Activated naive CD8-positive, alpha-beta T cell (primary cell): ENCODE data around the gene ASCC3.

Experiments used
- H3K27ac Mint-ChIP-seq: one replicate; pipeline ENCODE4 v1.8.0; 2021; ENCODE audit warnings: mixed read lengths
- H3K27me3 Mint-ChIP-seq: one replicate; pipeline ENCODE4 v1.8.0; 2021; ENCODE audit warnings: mixed read lengths
- H3K36me3 Mint-ChIP-seq: one replicate; pipeline ENCODE4 v1.8.0; 2021; ENCODE audit warnings: mixed read lengths
- H3K4me1 Mint-ChIP-seq: one replicate; pipeline ENCODE4 v1.8.0; 2021; ENCODE audit warnings: low read depth, mixed read lengths
- H3K4me3 Mint-ChIP-seq: one replicate; pipeline ENCODE4 v1.8.0; 2021; ENCODE audit warnings: mild to moderate bottlenecking, mixed read lengths
- H3K9me3 Mint-ChIP-seq: one replicate; pipeline ENCODE4 v1.8.0; 2021; ENCODE audit warnings: low read depth, mixed read lengths

ASCC3 gene

DNA sequence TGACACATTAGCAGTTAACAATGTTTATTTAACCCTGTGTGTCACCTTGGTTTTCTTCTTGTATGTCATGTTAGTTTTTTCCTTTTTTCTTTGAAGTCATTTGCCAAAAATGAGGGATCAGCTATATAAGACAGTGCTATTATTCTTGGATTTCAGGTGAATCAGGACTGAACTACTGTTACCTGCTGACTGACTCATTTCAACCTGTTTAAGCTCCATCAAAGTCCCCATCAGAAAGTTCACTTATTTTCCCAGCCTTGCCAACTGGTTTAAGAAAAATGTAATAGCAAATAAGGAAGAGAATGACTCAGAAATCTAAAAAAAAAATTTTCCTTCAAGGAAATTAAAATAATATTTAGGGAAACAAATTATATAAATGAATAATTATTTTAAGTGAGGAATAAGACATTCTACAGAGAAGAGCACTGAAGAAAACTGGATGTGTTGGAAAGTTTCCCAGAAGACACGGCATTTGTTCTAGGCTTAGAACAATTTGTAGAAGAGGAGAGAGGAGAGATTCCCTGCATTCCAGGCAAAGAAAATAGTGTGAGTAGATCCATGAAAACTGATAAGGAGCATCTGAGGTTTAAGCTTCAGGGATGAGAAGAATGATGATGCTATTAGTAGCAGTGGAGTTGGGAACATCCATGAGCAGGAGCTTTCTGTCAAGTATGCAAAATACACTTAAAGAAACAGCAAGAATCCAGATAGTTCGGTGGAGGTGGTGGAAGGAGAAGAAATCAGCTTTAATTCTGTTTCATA, 331.5 kb downstream of the ASCC3 start:
- H3K4me1 Mint-ChIP-seq, result no peaks in the 10 kb centered on the region
- H3K27ac Mint-ChIP-seq, result no peak overlapping the region
- no peaks in the 10 kb centered on the region for H3K27me3 Mint-ChIP-seq
- peaks cover 31% of the 10 kb centered on the region for H3K36me3 Mint-ChIP-seq
- no peak overlapping the region for H3K4me3 Mint-ChIP-seq
- H3K9me3 Mint-ChIP-seq, result peaks cover 4% of the 10 kb centered on the region

DNA sequence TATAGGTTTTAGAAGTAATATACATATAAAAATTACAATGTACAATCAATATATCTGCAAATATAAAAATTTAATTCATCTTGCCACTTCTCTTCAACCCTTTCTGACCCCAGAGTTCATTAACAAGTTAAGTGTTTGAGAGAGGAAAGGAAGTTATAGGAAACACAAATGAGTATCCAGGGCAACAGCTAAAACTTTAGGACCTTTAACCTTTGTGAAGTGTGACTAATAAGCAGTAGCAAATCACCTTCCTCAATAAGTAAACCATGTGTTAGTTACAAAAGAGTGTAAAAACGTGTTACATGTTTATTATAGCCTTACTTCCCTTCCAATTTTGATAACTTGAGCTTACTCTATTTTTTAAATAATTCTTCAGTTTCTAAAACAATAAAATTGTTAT, 343.0 kb downstream of the ASCC3 start:
- Mint-ChIP-seq H3K4me3 (no peak overlapping the region), H3K27ac (no peak overlapping the region), H3K27me3 (no peaks in the 10 kb centered on the region), H3K9me3 (no peaks in the 10 kb centered on the region), H3K4me1 (no peaks in the 10 kb centered on the region), H3K36me3 (peaks cover 49% of the 10 kb centered on the region)

DNA sequence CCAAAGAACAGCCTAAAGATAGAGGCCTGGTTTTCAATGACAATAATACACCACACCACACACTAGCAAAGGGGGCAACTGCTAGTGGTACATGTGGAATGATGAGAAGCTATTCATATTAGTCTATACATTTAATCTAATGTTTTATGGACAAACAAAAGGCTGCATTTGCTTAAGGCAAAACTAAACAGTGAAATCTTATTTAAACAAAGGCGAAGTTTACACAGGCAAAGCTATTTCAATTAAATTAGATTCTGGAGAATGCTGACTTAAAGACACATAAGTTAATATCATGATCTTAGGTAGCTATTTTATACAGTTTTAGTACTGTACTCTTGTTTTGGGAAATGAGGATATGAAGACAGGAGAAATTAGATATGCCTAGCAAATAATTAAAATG, 362.5 kb downstream of the ASCC3 start:
- no peaks in the 10 kb centered on the region for H3K9me3 Mint-ChIP-seq
- no peak overlapping the region for H3K27ac Mint-ChIP-seq
- H3K27me3 Mint-ChIP-seq, result no peaks in the 10 kb centered on the region
- H3K4me1 Mint-ChIP-seq, result no peaks in the 10 kb centered on the region
- H3K4me3 Mint-ChIP-seq, result no peak overlapping the region
- H3K36me3 Mint-ChIP-seq, result peaks cover 16% of the 10 kb centered on the region

DNA sequence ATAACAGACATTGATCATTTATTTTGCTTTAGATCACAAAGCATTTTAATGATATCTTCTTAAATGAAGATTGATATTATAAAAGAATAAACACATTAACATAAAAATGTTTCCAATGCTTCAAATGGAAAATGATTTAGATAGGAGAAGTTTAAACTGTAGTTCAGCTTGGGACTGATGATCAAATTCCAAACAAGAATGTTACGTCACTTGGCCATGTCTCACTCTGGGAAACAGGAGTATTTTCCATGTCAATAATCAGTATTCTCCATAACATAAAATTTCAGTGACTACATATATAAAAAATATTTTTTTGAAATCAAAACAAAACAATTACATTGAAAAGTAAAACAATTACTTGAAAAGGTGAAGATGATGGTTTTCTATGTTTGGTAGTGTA, 363.5 kb downstream of the ASCC3 start:
- H3K27me3 Mint-ChIP-seq, result no peaks in the 10 kb centered on the region
- H3K27ac Mint-ChIP-seq, result no peak overlapping the region
- no peaks in the 10 kb centered on the region for H3K9me3 Mint-ChIP-seq
- no peak overlapping the region for H3K4me3 Mint-ChIP-seq
- H3K36me3 Mint-ChIP-seq, result peaks cover 17% of the 10 kb centered on the region
- no peaks in the 10 kb centered on the region for H3K4me1 Mint-ChIP-seq

DNA sequence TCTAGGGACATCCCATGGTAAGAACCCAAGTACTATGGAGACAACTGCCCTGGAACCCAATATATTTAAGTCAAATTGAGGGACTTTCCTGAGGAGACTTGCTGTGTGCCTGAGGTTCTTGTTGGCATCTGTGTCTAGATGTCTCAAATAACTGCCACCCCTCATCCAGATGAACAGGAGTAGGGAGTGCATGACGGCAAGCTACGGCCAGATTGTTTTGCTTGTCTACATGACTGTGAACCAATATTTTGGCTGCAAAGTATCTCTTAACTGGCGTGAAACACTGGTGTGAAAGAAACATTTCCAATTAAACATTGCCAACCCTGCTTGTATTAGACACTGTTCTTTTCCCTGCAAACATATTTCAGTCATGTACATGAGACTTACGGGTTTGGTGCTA, 364.0 kb downstream of the ASCC3 start:
- Mint-ChIP-seq H3K4me3 (no peak overlapping the region), H3K9me3 (no peaks in the 10 kb centered on the region), H3K27ac (no peak overlapping the region), H3K4me1 (no peaks in the 10 kb centered on the region), H3K27me3 (no peaks in the 10 kb centered on the region), H3K36me3 (peaks cover 18% of the 10 kb centered on the region)

DNA sequence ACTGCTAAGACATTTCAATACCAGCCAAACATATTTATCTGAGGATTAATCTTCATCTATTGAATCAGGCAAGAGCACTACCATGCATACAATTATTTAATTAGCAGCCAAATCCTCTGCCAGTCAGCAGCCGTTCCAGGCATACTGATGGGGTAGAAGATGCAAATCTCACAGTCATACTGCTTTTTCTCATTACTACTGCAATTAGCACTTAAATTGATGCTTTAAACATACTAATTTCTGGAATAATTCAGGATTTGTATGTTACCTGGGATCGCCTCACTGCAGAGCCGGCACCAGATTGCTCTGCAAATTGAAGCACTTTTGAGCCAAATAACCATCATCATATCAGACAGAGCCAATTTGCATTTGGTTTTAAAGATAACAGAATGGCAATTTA, 366.5 kb downstream of the ASCC3 start:
- H3K27ac Mint-ChIP-seq, result no peak overlapping the region
- H3K9me3 Mint-ChIP-seq, result no peaks in the 10 kb centered on the region
- H3K4me1 Mint-ChIP-seq, result no peaks in the 10 kb centered on the region
- H3K36me3 Mint-ChIP-seq, result peaks cover 28% of the 10 kb centered on the region
- H3K4me3 Mint-ChIP-seq, result no peak overlapping the region
- no peaks in the 10 kb centered on the region for H3K27me3 Mint-ChIP-seq

DNA sequence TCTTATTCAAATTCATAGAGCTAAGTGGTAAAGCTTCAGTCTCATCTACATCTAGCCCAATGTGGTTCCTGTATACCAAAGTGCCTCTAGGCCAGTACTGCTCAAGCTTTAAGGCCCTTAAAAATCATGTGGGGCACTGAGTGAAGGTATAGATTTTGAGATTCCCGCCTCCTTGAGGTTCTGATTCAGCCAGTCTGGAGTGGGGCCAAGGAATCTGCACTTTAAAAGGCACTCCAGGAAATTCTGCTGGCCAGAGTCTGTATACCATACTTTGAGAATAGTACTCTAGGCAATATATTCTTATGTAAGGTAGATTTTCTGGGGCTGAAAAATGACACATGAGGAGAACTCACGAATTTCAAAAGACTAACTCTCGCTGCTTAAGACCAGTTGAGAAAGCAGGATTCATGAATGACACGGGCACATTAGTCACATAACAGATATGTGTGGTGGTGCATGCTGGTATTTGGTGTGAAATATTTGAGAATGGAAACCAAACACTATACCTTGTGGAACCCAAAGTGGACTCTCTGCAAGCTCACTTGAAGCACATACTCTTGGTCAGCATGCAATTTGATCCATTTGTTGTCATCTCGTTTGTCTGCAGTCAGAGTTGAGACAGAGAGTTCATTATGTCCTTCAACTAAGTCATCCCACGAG, 368.8 kb downstream of the ASCC3 start:
- Mint-ChIP-seq H3K4me3 (no peak overlapping the region), H3K4me1 (no peaks in the 10 kb centered on the region), H3K36me3 (peaks cover 31% of the 10 kb centered on the region), H3K27ac (no peak overlapping the region), H3K27me3 (no peaks in the 10 kb centered on the region), H3K9me3 (no peaks in the 10 kb centered on the region)

DNA sequence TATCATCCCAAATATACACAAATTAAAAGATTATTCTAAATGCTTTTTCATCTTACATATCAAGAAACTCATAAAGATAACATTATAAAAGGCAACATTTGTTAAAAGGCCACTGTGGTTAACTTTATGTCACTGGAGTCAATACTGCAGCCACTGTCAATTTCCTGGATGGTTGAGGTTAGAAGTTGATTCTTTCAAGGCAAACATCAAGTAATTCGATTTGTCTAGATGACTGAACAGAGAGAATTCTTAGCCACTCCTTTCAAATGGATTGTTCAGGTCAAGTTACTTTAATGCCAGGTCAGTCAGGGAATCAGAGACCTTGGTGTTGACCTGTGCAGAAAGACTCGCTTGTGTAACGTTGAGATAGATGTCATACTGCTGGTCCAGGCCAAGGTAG, 372.0 kb downstream of the ASCC3 start:
- Mint-ChIP-seq H3K27me3 (no peaks in the 10 kb centered on the region), H3K9me3 (no peaks in the 10 kb centered on the region), H3K36me3 (peaks cover 22% of the 10 kb centered on the region)

DNA sequence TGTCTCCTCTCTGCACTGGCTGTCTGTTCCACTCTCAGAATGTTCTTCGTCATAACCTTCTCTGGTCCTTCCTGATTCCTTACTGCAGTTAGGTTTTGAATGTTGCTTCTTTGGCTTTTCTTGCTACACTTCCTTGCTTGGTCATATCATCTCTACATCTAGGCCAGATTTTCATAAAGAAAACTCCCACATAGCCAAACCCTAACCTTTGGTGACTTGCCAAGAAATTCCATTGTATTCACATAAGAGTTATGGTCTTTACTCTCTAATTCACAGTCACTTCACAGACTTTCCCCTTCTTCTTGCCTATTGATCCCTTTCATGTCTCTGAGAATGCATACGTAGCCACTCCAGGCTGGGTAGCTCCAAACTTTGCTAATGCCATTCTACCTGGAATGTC, 374.5 kb downstream of the ASCC3 start:
- no peak overlapping the region for H3K27ac Mint-ChIP-seq
- H3K4me1 Mint-ChIP-seq, result no peaks in the 10 kb centered on the region
- H3K9me3 Mint-ChIP-seq, result no peaks in the 10 kb centered on the region
- H3K27me3 Mint-ChIP-seq, result no peaks in the 10 kb centered on the region
- H3K36me3 Mint-ChIP-seq, result peaks cover 13% of the 10 kb centered on the region
- H3K4me3 Mint-ChIP-seq, result no peak overlapping the region

More for the DNA sequence above, 372.0 kb downstream of the ASCC3 start:
- Mint-ChIP-seq H3K27ac (no peak overlapping the region), H3K4me3 (no peak overlapping the region), H3K4me1 (no peaks in the 10 kb centered on the region)

DNA sequence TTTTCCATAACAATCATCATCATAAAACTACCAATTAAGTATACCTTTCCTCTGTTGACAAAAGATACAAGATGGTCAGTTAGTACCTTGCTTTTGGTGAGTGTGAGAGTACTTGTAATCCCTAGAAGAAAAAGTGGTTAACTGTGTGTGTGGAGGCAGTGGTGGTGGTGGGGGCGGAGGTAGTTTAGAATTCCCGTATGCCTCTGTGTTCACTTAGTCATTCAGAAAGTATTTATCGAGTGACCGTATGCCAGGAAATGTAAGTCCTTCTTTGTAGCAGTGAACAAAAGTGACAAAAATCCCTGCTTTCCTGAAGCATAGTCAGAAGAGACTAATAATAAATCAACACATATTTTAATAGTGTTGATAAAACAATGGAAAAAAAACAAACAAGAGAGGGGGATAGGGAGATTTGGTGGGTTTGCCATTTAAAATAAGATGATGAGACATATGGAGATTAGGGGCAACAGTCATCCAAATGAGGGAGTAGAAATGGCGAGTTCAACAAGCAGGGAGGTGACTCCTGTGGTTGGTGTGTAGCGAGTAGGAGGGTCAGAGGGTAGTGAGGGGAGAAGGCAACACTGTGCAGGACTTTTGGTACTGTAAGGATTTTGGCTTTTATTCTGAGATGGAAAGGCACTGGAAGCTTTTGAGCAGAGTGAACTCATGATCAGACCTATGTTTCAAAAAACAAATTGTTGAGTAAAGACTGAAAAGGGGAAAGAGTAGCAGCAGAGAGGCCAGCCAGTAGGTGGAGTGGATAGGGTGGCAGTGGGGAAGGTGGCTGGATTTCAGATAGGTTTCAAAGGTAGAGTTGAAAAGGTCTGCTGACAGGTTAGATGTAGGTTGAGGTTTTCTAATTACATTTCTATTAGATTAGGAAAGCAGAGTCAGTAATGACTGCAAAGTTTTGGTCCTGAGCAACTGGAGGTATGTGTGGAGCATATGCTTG, 376.1 kb downstream of the ASCC3 start:
- H3K9me3 Mint-ChIP-seq, result no peaks in the 10 kb centered on the region

DNA sequence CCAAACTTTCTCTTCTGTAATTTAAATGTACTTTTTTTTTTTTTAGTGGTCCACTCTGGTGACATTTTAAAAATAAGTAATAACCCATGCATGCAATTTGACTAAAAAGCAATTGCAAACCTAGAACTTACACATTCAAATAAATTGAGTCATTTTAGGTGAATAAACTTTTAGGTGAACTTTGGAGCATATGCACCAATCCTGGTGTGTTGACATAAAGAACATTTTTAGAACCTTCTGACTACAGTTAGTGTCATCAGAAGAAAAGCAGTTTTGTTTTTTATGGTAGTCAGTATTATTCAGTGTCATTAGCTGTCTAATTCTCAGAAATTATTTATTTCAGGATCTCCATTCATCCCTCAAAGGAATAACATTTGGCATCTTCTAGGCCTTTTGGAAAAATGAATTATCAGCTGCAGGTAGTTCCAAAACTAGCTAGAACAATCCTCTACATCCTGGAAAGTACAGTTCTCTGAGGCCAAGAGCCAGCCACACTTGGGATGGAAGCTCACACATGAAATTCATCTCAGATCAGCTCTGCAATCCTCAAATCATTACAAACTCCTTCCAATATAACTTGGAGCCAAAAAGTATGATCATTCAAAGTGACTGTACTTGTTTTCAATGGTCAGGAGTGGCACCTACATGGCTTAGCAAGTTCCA, 378.0 kb downstream of the ASCC3 start:
- no peaks in the 10 kb centered on the region for H3K9me3 Mint-ChIP-seq
- H3K36me3 Mint-ChIP-seq, result peaks cover 10% of the 10 kb centered on the region
- peaks cover 12% of the 10 kb centered on the region for H3K27me3 Mint-ChIP-seq
- H3K4me3 Mint-ChIP-seq, result no peak overlapping the region
- H3K27ac Mint-ChIP-seq, result no peak overlapping the region
- H3K4me1 Mint-ChIP-seq, result no peaks in the 10 kb centered on the region

More for the DNA sequence above, 376.1 kb downstream of the ASCC3 start:
- Mint-ChIP-seq H3K4me1 (no peaks in the 10 kb centered on the region), H3K36me3 (peaks cover 8% of the 10 kb centered on the region), H3K27ac (no peak overlapping the region), H3K4me3 (no peak overlapping the region), H3K27me3 (peaks cover 1% of the 10 kb centered on the region)

DNA sequence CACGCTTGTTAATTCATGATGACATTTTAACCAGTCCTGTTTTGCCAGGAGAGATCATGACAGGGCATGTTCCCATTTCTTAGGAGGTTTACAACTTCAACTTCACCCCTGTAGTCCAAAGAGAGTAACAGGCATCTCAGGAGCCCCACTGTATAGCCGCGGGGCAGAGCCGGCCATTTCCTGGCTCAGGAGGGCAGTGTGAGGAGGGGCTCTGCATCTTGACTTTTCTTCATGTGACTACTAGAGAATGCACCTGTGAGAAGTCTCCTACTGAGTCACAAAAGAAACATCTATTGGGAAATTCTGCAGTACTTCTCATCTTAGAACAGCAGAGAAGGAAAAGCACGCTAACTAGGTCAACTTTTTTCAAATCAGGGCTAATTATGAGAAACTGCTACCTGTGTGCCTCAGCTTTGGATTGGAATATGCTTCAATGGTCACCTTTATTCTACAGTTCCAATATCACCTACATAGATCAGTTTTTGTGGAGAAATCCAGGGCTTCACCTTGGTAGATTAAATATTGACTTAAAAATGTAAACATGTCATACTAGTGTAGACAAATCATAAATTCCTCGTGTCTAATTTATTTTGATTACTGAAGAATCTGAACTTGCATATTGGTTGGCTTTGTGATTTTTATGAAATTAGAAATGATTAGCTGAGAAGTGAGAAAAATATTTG, 387.8 kb downstream of the ASCC3 start:
- Mint-ChIP-seq H3K36me3 (no peaks in the 10 kb centered on the region), H3K27ac (no peak overlapping the region), H3K9me3 (peaks cover 4% of the 10 kb centered on the region), H3K4me1 (no peaks in the 10 kb centered on the region), H3K4me3 (no peak overlapping the region), H3K27me3 (peaks cover 21% of the 10 kb centered on the region)

DNA sequence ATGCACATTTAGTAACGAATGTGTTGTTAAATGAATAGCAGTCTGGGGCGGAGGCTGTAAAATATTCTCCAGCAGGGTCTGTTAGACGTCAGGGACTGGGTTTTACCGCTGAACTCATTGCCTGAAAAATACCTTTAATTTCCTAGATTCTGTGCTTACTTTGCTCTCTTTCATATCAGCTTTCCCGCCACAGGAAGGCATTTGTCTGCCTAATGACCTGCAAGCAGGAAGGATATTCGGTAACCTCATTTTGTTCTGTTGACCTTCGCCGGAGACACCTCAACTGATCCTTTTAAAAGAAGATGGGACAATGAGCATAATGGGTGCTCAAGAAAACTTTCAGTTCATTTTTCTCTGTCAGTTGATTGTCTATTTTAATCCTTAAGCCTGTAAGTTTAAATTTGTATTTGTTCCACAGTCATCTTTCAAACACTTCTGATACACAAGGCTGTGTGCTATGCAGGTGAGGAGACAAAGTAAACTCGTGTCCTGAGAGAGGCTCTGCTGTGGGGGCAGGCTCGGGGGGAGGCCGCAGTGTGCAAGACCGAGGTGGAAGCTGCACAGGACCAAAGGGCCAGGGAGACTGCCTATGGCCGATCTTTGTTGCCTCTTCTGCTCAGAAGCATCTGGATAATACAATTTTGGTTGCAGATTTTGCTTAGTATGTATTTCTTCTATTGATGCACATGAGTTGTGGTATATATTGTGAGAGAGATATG, 389.0 kb downstream of the ASCC3 start:
- no peaks in the 10 kb centered on the region for H3K4me1 Mint-ChIP-seq
- no peak overlapping the region for H3K4me3 Mint-ChIP-seq
- H3K9me3 Mint-ChIP-seq, result peaks cover 4% of the 10 kb centered on the region
- H3K27me3 Mint-ChIP-seq, result peaks cover 24% of the 10 kb centered on the region
- no peaks in the 10 kb centered on the region for H3K36me3 Mint-ChIP-seq
- H3K27ac Mint-ChIP-seq, result no peak overlapping the region

DNA sequence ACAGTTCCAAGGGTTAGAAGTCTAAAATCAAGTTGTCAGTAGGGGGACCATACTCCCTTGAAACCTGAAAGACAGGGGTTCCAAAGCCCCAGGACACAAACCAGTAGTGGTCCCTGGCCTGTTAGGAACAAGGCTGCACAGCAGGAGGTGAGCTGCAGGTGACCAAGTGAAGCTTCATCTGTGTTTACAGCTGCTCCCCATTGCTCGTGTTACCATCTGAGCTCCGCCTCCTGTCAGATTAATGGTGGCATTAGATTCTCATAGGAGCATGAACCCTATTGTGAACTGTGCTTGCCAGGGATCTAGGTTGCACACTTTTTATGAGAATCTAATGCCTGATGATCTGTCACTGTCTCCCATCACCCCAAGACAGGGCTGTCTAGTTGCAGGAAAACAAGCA, 391.1 kb downstream of the ASCC3 start:
- no peaks in the 10 kb centered on the region for H3K4me1 Mint-ChIP-seq

More for the DNA sequence above, 391.1 kb downstream of the ASCC3 start:
- no peaks in the 10 kb centered on the region for H3K9me3 Mint-ChIP-seq
- peaks cover 21% of the 10 kb centered on the region for H3K27me3 Mint-ChIP-seq
- no peak overlapping the region for H3K4me3 Mint-ChIP-seq
- no peak overlapping the region for H3K27ac Mint-ChIP-seq
- no peaks in the 10 kb centered on the region for H3K36me3 Mint-ChIP-seq
